CD14-positive monocyte (primary cell): ENCODE data around the gene MVB12B. TPM values are rescaled to one million over a fixed set of nuclear protein-coding genes. Genes with fewer than 3 reads are reported as not detected.

Source experiments
- DNase-seq, 3 donors: peaks; one replicate each; pipeline ENCODE4 v3.0.0-alpha.2; 2011 to 2022
- H2AFZ ChIP-seq: 2 replicates; pipeline ENCODE4 v1.6.0; 2012; ENCODE audit warnings: mild to moderate bottlenecking, low read depth, low read length, inconsistent platforms; ENCODE audit not compliant: insufficient read depth, poor library complexity, severe bottlenecking
- H3K27ac ChIP-seq, 2 donors: 1 replicate in 1 of 2; 2 replicates in 1 of 2; pipeline ENCODE4 v1.5.1; 2012 to 2013; ENCODE audit warnings: low read length in 2 of 2, control low read depth in 1 of 2, inconsistent platforms in 1 of 2, low read depth in 1 of 2, mild to moderate bottlenecking in 1 of 2
- H3K27me3 ChIP-seq, 2 donors: one replicate each; pipeline versions ENCODE4 v1.6.0 to v1.6.1; 2011 to 2013; ENCODE audit warnings: low read length in 2 of 2; ENCODE audit not compliant: control insufficient read depth in 2 of 2, insufficient read depth in 2 of 2
- H3K36me3 ChIP-seq, 2 donors: replicated peaks in 1 of 2; 1 replicate in 1 of 2; 2 replicates in 1 of 2; pipeline versions ENCODE4 v1.5.1 to v1.6.1; 2012 to 2013; ENCODE audit warnings: low read length in 2 of 2, control low read depth in 1 of 2, inconsistent platforms in 1 of 2, mild to moderate bottlenecking in 1 of 2; ENCODE audit not compliant: insufficient read depth in 2 of 2, control insufficient read depth in 1 of 2
- H3K4me1 ChIP-seq, 2 donors: 1 replicate in 1 of 2; 2 replicates in 1 of 2; pipeline versions ENCODE4 v1.5.1 to v1.6.1; 2012 to 2013; ENCODE audit warnings: low read length in 2 of 2, control low read depth in 1 of 2, inconsistent platforms in 1 of 2, mild to moderate bottlenecking in 1 of 2, moderate library complexity in 1 of 2; ENCODE audit not compliant: insufficient read depth in 2 of 2, control insufficient read depth in 1 of 2
- H3K4me2 ChIP-seq: replicated peaks from 2 replicates; pipeline ENCODE3; 2012; ENCODE audit warnings: low read length, moderate library complexity, mild to moderate bottlenecking; ENCODE audit not compliant: poor library complexity, severe bottlenecking; ENCODE audit errors: extremely low read depth
- H3K4me3 ChIP-seq, 3 experiments: fragments of 200-600 bp in 1 of 3; sonication (generic) in 1 of 3; replicated peaks in 1 of 3; 1 replicate in 2 of 3; 2 replicates in 1 of 3; pipeline ENCODE4 v1.5.1; 2011 to 2013; ENCODE audit warnings: low read length in 3 of 3, mild to moderate bottlenecking in 3 of 3, control low read depth in 2 of 3, low read depth in 2 of 3, inconsistent platforms in 1 of 3, moderate library complexity in 1 of 3
- H3K79me2 ChIP-seq: 2 replicates; pipeline ENCODE4 v1.6.0; 2012; ENCODE audit warnings: mild to moderate bottlenecking, control low read depth, inconsistent platforms, low read length, moderate library complexity; ENCODE audit not compliant: insufficient read depth
- H3K9ac ChIP-seq: 2 replicates; pipeline ENCODE4 v1.6.0; 2017; ENCODE audit warnings: low read length, mild to moderate bottlenecking; ENCODE audit not compliant: insufficient read depth, poor library complexity, severe bottlenecking
- H3K9me3 ChIP-seq, 2 donors: replicated peaks in 1 of 2; 1 replicate in 1 of 2; 2 replicates in 1 of 2; pipeline versions ENCODE4 v1.5.1 to v1.6.1; 2012 to 2013; ENCODE audit warnings: low read length in 2 of 2, control low read depth in 1 of 2; ENCODE audit not compliant: control insufficient read depth in 1 of 2, insufficient read depth in 1 of 2
- H4K20me1 ChIP-seq: 2 replicates; pipeline ENCODE4 v1.6.0; 2012; ENCODE audit warnings: mild to moderate bottlenecking, low read length, control low read depth, moderate library complexity; ENCODE audit not compliant: insufficient read depth
- H3K27ac Mint-ChIP-seq, 7 donors: one replicate each; pipeline ENCODE4 v1.8.0; 2020; ENCODE audit warnings: mild to moderate bottlenecking in 7 of 7, mixed read lengths in 7 of 7, moderate library complexity in 6 of 7, inconsistent platforms in 2 of 7
- H3K27me3 Mint-ChIP-seq, 3 donors: one replicate each; pipeline ENCODE4 v1.8.0; 2021 to 2022; ENCODE audit warnings: low read depth in 3 of 3, mild to moderate bottlenecking in 3 of 3, mixed read lengths in 3 of 3, moderate library complexity in 3 of 3, inconsistent platforms in 1 of 3
- H3K36me3 Mint-ChIP-seq, 2 donors: one replicate each; pipeline ENCODE4 v1.8.0; 2020; ENCODE audit warnings: mixed read lengths in 2 of 2, inconsistent platforms in 1 of 2, mild to moderate bottlenecking in 1 of 2
- H3K4me1 Mint-ChIP-seq: one replicate; pipeline ENCODE4 v1.8.0; 2020; ENCODE audit warnings: mild to moderate bottlenecking, mixed read lengths
- H3K4me3 Mint-ChIP-seq, 2 donors: one replicate each; pipeline ENCODE4 v1.8.0; 2020; ENCODE audit warnings: mild to moderate bottlenecking in 2 of 2, mixed read lengths in 2 of 2, moderate library complexity in 1 of 2
- H3K9me3 Mint-ChIP-seq, 7 donors: one replicate each; pipeline ENCODE4 v1.8.0; 2020 to 2022; ENCODE audit warnings: mixed read lengths in 7 of 7, mild to moderate bottlenecking in 6 of 7, moderate library complexity in 6 of 7, inconsistent platforms in 2 of 7
- CTCF ChIP-seq: fragments of 200-600 bp; IDR thresholded peaks from one replicate; pipeline ENCODE4 v1.8.0; 2022; ENCODE audit warnings: antibody characterized with exemption, mild to moderate bottlenecking
- WGBS: methylation state at CpG from one replicate; pipeline ENCODE4 v1.1.5; 2013; ENCODE audit warnings: missing lambda C conversion rate; ENCODE audit not compliant: insufficient coverage; 5-methylcytosine and 5-hydroxymethylcytosine counted together
- intact Hi-C, 2 donors: fragments of 100-400 bp; cut with micrococcal nuclease; formaldehyde crosslinking; loops; one replicate each; pipeline versions ENCODE4 v1.15.0 to v1.15.1; 2023
- polyA plus RNA-seq, 3 donors: library from polyadenylated mRNA; depleted of rRNA in 1 of 3; unstranded in 2 of 3; stranded (reverse) in 1 of 3; fragments of 300-500 nt in 2 of 3; fragments of >200 nt in 1 of 3; fragmentation: Illumina TruSeq in 2 of 3; gene quantifications; 1 replicate in 2 of 3; 2 replicates in 1 of 3; pipeline ENCODE4 v1.2.3, GENCODE V29; 2012 to 2021

The MVB12B gene
- polyA plus RNA-seq, 3 donors: 2.8 to 8.1 (median 3.5) TPM

GRCh38 chr9:126361810-126362238 is 35.2 kb downstream of the MVB12B start:
- H3K27ac Mint-ChIP-seq: no peak overlapping the region
- no peak overlapping the region for H3K4me3 ChIP-seq
- WGBS: no CpG with 5 or more reads among the region's 3 CpGs

DNA sequence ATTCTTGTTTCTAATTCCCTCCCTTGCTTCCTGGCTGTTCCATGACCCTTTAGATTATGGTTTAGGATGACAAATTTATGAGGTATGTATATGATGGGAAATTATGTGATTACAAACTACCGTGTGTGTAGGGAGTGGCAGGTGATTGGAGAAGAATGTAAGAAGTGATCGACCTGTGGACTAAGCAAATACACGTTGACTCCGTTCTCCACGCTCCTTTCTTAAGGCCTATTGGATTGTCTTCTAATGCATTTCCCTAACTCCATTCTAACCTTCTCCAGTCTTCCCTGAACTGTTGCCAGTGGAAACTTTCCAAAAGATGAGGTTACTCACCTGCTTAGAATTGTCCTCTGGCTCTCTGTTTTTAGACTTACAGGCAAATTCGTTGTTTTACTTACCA is 36.6 kb downstream of the MVB12B start:
- no peak overlapping the region for H2AFZ ChIP-seq
- peaks cover 16 to 29% of the 10 kb centered on the region in 2 donors for H3K9me3 ChIP-seq
- no peaks in the 10 kb centered on the region for H4K20me1 ChIP-seq
- 100% methylated on average over 1 of the region's 6 CpGs for WGBS
- Mint-ChIP-seq H3K9me3 (peaks cover 16 to 40% (median 28%) of the 10 kb centered on the region in 7 donors), H3K27ac (no peak overlapping the region), H3K4me3 (no peak overlapping the region), H3K27me3 (no peaks in the 10 kb centered on the region), H3K36me3 (peaks cover 28 to 34% of the 10 kb centered on the region in 2 donors), H3K4me1 (peaks cover 18% of the 10 kb centered on the region)
- H3K4me2 ChIP-seq: no peak overlapping the region
- H3K36me3 ChIP-seq: peaks cover 0 to 9% of the 10 kb centered on the region in 2 donors
- H3K9ac ChIP-seq: no peak overlapping the region
- no peaks in the 10 kb centered on the region for H3K27me3 ChIP-seq
- peaks cover 26% of the 10 kb centered on the region for H3K79me2 ChIP-seq
- no peak overlapping the region for H3K27ac ChIP-seq
- H3K4me1 ChIP-seq: peaks cover 10 to 14% of the 10 kb centered on the region in 2 donors
- no peak overlapping the region for H3K4me3 ChIP-seq
- TF ChIP-seq CTCF: no peak
- intact Hi-C loops: no loop called here
- DNase-seq: no peak

More at GRCh38 chr9:126361810-126362238, 35.2 kb downstream of the MVB12B start:
- peaks cover 0 to 9% of the 10 kb centered on the region in 2 donors for H3K36me3 ChIP-seq
- H3K27me3 ChIP-seq: no peaks in the 10 kb centered on the region
- intact Hi-C loops: no loop called here
- peaks cover 16 to 40% (median 29%) of the 10 kb centered on the region in 7 donors for H3K9me3 Mint-ChIP-seq
- H3K9ac ChIP-seq: no peak overlapping the region
- peaks cover 16 to 29% of the 10 kb centered on the region in 2 donors for H3K9me3 ChIP-seq
- H3K4me2 ChIP-seq: no peak overlapping the region
- no peak for TF ChIP-seq CTCF
- H4K20me1 ChIP-seq: peaks cover 4% of the 10 kb centered on the region
- H3K4me3 Mint-ChIP-seq: no peak overlapping the region
- peaks cover 15% of the 10 kb centered on the region for H3K4me1 Mint-ChIP-seq
- H3K79me2 ChIP-seq: peaks cover 28% of the 10 kb centered on the region
- no peak overlapping the region for H3K27ac ChIP-seq
- peaks cover 10 to 13% of the 10 kb centered on the region in 2 donors for H3K4me1 ChIP-seq
- H3K27me3 Mint-ChIP-seq: no peaks in the 10 kb centered on the region
- H2AFZ ChIP-seq: no peak overlapping the region
- peaks cover 16 to 30% of the 10 kb centered on the region in 2 donors for H3K36me3 Mint-ChIP-seq
- DNase-seq: no peak
